Measurements from ENCODE around the gene MEIOC. TPM values are rescaled to one million over a fixed set of nuclear protein-coding genes. Genes with fewer than 3 reads are reported as not detected.

Gene MEIOC
- total RNA-seq, 1 experiment from 2014 or later: 5.0 TPM

DNA sequence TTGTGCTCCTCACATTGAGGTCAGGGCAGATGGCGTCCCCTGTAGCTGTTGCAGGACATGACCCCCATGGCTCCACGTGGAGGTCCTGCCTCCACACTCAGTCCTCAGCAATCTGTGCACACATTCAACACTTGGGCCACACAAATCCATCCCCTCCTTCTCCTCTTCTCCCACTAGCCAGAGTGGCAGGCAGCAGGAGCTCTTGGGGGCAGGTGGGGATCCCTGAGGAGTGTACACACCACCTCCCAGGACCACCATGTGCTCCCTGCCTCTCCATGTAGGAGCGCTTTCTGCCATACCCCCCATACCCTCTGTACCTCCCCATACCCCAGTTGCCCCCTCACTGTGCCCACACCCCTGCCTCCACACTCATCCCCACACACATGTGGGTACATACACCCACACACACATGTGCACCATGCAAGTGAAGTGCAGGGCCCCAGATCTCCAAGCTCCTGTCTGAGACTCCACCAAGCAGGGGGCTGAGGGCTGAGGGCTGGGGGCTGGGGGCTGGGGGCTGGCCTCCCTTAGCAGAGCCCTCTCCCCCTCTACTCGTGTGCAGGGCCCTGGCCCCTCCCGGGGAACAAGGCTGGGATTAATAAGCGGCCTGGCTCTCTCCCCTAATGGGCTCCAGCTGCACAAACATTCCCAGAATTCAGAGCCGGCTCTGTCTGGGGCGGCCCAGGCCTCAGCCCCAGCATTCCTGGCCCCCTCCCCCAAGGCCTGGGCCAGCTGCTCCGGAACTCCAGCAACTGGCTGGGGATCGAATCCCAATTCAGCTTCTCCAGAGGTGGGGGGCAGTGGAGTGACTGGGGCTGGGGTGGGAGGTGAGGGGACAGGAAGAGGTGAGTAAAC lies 48.2 kb upstream of the MEIOC start:
- POLR2A ChIA-PET: interaction anchor here (0.6 to 1.9 kb wide), 7 partner anchors 9 to 1533 kb away, joined by 3 to 11 read pairs (median 3); partner anchors contain the start of gene FZD2
- TF ChIP-seq, protein P1, sequence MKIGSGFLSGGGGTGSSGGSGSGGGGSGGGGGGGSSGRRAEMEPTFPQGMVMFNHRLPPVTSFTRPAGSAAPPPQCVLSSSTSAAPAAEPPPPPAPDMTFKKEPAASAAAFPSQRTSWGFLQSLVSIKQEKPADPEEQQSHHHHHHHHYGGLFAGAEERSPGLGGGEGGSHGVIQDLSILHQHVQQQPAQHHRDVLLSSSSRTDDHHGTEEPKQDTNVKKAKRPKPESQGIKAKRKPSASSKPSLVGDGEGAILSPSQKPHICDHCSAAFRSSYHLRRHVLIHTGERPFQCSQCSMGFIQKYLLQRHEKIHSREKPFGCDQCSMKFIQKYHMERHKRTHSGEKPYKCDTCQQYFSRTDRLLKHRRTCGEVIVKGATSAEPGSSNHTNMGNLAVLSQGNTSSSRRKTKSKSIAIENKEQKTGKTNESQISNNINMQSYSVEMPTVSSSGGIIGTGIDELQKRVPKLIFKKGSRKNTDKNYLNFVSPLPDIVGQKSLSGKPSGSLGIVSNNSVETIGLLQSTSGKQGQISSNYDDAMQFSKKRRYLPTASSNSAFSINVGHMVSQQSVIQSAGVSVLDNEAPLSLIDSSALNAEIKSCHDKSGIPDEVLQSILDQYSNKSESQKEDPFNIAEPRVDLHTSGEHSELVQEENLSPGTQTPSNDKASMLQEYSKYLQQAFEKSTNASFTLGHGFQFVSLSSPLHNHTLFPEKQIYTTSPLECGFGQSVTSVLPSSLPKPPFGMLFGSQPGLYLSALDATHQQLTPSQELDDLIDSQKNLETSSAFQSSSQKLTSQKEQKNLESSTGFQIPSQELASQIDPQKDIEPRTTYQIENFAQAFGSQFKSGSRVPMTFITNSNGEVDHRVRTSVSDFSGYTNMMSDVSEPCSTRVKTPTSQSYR (CRISPR knock-in tag; IDR thresholded peaks at IDR 0.05): peak; percentile 87; the same call in 1 of the 2 replicates
- TF ChIP-seq TP53 (CRISPR knock-in tag; IDR thresholded peaks at IDR 0.05) (no peak), ZNF396 (CRISPR knock-in tag; IDR thresholded peaks at IDR 0.05; ENCODE audit: borderline replicate concordance) (no peak), CREB1 (CRISPR knock-in tag; IDR thresholded peaks at IDR 0.05) (no peak)
- TF ChIP-seq, protein P2, sequence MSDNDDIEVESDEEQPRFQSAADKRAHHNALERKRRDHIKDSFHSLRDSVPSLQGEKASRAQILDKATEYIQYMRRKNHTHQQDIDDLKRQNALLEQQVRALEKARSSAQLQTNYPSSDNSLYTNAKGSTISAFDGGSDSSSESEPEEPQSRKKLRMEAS (CRISPR knock-in tag; IDR thresholded peaks at IDR 0.05): no peak
- TF ChIP-seq, protein P3, sequence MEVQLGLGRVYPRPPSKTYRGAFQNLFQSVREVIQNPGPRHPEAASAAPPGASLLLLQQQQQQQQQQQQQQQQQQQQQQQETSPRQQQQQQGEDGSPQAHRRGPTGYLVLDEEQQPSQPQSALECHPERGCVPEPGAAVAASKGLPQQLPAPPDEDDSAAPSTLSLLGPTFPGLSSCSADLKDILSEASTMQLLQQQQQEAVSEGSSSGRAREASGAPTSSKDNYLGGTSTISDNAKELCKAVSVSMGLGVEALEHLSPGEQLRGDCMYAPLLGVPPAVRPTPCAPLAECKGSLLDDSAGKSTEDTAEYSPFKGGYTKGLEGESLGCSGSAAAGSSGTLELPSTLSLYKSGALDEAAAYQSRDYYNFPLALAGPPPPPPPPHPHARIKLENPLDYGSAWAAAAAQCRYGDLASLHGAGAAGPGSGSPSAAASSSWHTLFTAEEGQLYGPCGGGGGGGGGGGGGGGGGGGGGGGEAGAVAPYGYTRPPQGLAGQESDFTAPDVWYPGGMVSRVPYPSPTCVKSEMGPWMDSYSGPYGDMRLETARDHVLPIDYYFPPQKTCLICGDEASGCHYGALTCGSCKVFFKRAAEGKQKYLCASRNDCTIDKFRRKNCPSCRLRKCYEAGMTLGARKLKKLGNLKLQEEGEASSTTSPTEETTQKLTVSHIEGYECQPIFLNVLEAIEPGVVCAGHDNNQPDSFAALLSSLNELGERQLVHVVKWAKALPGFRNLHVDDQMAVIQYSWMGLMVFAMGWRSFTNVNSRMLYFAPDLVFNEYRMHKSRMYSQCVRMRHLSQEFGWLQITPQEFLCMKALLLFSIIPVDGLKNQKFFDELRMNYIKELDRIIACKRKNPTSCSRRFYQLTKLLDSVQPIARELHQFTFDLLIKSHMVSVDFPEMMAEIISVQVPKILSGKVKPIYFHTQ (CRISPR knock-in tag; IDR thresholded peaks at IDR 0.05): no peak
- TF ChIP-seq, protein P4, sequence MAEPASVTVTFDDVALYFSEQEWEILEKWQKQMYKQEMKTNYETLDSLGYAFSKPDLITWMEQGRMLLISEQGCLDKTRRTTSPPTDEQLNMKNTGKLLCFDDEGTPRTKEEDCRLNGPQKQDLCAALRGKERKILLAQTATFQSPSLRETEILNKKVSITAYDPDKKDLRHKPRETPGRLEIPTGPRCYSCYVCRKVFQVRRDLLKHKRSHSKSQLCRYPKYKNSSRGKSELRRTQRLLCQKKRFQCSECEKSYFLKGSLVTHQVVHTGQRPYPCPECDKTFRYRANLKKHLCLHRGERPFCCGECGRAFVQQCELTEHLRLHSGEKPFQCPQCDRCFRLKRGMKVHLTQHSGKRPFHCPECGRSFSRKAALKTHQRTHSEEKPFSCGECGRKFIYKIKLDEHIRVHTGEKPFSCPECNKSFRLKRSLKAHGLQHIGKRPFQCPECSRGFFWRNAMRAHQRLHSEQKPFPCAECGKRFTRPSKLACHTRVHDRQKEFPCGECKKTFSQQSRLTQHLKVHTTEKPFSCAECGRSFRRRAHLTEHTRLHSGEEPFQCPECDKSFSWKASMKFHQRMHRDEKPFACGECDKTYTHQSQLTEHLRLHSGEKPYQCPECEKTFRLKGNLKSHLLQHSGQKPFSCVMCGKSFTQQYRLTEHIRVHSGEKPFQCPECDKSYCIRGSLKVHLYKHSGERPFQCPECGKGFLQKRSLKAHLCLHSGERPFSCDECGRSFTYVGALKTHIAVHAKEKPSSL (CRISPR knock-in tag; conservative IDR thresholded peaks at IDR 0.05): no peak
- TF ChIP-seq, protein P5, sequence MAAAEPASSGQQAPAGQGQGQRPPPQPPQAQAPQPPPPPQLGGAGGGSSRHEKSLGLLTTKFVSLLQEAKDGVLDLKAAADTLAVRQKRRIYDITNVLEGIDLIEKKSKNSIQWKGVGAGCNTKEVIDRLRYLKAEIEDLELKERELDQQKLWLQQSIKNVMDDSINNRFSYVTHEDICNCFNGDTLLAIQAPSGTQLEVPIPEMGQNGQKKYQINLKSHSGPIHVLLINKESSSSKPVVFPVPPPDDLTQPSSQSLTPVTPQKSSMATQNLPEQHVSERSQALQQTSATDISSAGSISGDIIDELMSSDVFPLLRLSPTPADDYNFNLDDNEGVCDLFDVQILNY (CRISPR knock-in tag; IDR thresholded peaks at IDR 0.05): no peak
- H3K36me3 Mint-ChIP-seq: no peaks in the 10 kb centered on the region
- H3K4me3 Mint-ChIP-seq: no peak overlapping the region
- H3K27ac Mint-ChIP-seq: no peak overlapping the region
- DNase-seq (ENCODE audit: low spot score) (peak; percentile 71), ATAC-seq (peak; percentile 87)
- H3K27me3 Mint-ChIP-seq (ENCODE audit: low read depth): no peaks in the 10 kb centered on the region; the same call in 1 of the 2 replicates
- H3K4me1 Mint-ChIP-seq: peaks cover 35% of the 10 kb centered on the region
- CTCF ChIA-PET: interaction anchor here (0.5 to 2.8 kb wide), 15 partner anchors 14 to 278 kb away, joined by 3 to 15 read pairs (median 4); partner anchors contain the start of genes FZD2 and MEIOC
- no peaks in the 10 kb centered on the region for H3K9me3 Mint-ChIP-seq

DNA sequence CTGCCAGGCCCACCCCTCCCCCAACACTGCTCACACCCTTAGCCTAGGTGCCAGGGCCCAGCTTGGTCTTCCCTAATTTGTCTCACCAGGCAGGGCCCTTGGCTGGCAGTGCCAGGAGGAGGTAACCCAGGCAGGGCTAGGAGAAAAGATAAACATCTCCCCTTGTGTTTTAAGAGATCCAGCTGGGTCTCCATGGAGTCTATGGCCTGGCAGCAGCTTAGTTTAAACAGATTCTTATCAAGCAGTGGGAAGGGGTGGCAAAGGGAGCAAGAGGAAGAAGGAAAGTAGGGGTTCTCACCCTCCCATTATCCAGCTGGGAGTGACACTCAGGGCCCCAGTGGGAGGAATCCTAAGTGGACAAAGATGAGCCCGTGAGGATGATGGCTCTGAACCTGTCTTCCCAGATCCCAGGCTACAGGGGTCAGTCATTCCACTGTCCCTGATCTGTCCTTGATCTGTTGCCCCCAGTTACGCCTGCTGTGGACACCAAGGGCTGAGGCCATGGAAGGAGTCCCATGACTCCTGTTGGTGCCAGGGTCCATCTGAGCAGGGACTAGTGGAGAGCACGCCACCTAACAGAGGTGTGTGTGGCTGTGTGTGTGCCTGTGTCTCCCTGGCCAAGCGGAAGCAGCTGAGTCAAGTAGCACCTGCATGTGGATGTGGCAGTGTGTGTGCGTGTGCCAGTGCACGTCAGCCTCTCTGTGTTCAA lies 47.4 kb upstream of the MEIOC start:
- DNase-seq (ENCODE audit: low spot score): no peak
- POLR2A ChIA-PET: interaction anchor here (0.9 to 1.9 kb wide), 5 partner anchors 10 to 75 kb away, joined by 3 to 11 read pairs (median 3); partner anchors contain the start of gene FZD2
- 0 out of 2 replicates have a peak, but pooled peaks have one; percentile 5 for ATAC-seq
- Mint-ChIP-seq H3K4me3 (no peak overlapping the region), H3K9me3 (no peaks in the 10 kb centered on the region), H3K36me3 (no peaks in the 10 kb centered on the region), H3K4me1 (peaks cover 35% of the 10 kb centered on the region), H3K27ac (0 out of 2 replicates have a peak overlapping the region, but pooled peaks have one; percentile 19), H3K27me3 (ENCODE audit: low read depth) (no peaks in the 10 kb centered on the region; the same call in 1 of the 2 replicates)
- CTCF ChIA-PET: interaction anchor here (0.6 to 2.8 kb wide), 11 partner anchors 13 to 86 kb away, joined by 3 to 15 read pairs (median 4); partner anchors contain the start of genes FZD2 and MEIOC
- TF ChIP-seq, protein P6, sequence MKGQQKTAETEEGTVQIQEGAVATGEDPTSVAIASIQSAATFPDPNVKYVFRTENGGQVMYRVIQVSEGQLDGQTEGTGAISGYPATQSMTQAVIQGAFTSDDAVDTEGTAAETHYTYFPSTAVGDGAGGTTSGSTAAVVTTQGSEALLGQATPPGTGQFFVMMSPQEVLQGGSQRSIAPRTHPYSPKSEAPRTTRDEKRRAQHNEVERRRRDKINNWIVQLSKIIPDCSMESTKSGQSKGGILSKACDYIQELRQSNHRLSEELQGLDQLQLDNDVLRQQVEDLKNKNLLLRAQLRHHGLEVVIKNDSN (CRISPR knock-in tag; IDR thresholded peaks at IDR 0.05): no peak
- TF ChIP-seq, protein P7, sequence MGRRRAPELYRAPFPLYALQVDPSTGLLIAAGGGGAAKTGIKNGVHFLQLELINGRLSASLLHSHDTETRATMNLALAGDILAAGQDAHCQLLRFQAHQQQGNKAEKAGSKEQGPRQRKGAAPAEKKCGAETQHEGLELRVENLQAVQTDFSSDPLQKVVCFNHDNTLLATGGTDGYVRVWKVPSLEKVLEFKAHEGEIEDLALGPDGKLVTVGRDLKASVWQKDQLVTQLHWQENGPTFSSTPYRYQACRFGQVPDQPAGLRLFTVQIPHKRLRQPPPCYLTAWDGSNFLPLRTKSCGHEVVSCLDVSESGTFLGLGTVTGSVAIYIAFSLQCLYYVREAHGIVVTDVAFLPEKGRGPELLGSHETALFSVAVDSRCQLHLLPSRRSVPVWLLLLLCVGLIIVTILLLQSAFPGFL (CRISPR knock-in tag; IDR thresholded peaks at IDR 0.05; ENCODE audit: borderline replicate concordance): no peak
- TF ChIP-seq, protein P5 (CRISPR knock-in tag; IDR thresholded peaks at IDR 0.05): no peak
- TF ChIP-seq PRRX2 (CRISPR knock-in tag; IDR thresholded peaks at IDR 0.05) (no peak), ZNF317 (CRISPR knock-in tag; IDR thresholded peaks at IDR 0.05; ENCODE audit: borderline replicate concordance, low read depth) (no peak), SMAD4 (CRISPR knock-in tag; IDR thresholded peaks at IDR 0.05) (no peak), ZNF138 (CRISPR knock-in tag; conservative IDR thresholded peaks at IDR 0.05) (0 out of 2 replicates have a peak, but pooled peaks have one; percentile 47), ESRRA (CRISPR knock-in tag; IDR thresholded peaks at IDR 0.05; ENCODE audit: borderline replicate concordance) (no peak)

Data from WTC11 (cell line).